Measurements from ENCODE around the gene RBFOX2.

Gene RBFOX2

GRCh38 chr22:35896111-35896705, 132.4 kb downstream of the RBFOX2 start:
- DNase-seq (ENCODE audit: low read depth): no peak

GRCh38 chr22:35894937-35895708, 133.5 kb downstream of the RBFOX2 start:
- DNase-seq (ENCODE audit: low read depth): peak; percentile 86

- DNase-seq (ENCODE audit: low read depth): no peak
These were observed 134.2 kb downstream of the RBFOX2 start for GRCh38 chr22:35894464-35894878.

GRCh38 chr22:35893698-35894097, 134.9 kb downstream of the RBFOX2 start:
- DNase-seq (ENCODE audit: low read depth): no peak

- peak; percentile 80 for DNase-seq (ENCODE audit: low read depth)
These were observed 136.4 kb downstream of the RBFOX2 start for GRCh38 chr22:35892192-35892591.

- no peak for DNase-seq (ENCODE audit: low read depth)
These were observed 137.2 kb downstream of the RBFOX2 start for GRCh38 chr22:35891442-35891841.

- no peak for DNase-seq (ENCODE audit: low read depth)
These were observed 139.6 kb downstream of the RBFOX2 start for GRCh38 chr22:35889071-35889470.

- no peak for DNase-seq (ENCODE audit: low read depth)
These were observed 140.3 kb downstream of the RBFOX2 start for GRCh38 chr22:35888181-35888870.

GRCh38 chr22:35887296-35887875, 141.2 kb downstream of the RBFOX2 start:
- peak; percentile 77 for DNase-seq (ENCODE audit: low read depth)

GRCh38 chr22:35886309-35886708, 142.3 kb downstream of the RBFOX2 start:
- DNase-seq (ENCODE audit: low read depth): peak; percentile 39

GRCh38 chr22:35884529-35884928, 144.1 kb downstream of the RBFOX2 start:
- DNase-seq (ENCODE audit: low read depth): no peak

- peak; percentile 72 for DNase-seq (ENCODE audit: low read depth)
These were observed 145.5 kb downstream of the RBFOX2 start for GRCh38 chr22:35883031-35883620.

GRCh38 chr22:35882211-35883030, 146.2 kb downstream of the RBFOX2 start:
- no peak for DNase-seq (ENCODE audit: low read depth)

- no peak for DNase-seq (ENCODE audit: low read depth)
These were observed 149.3 kb downstream of the RBFOX2 start for GRCh38 chr22:35879351-35879750.

- no peak for DNase-seq (ENCODE audit: low read depth)
These were observed 155.2 kb downstream of the RBFOX2 start for GRCh38 chr22:35873426-35873825.

- DNase-seq (ENCODE audit: low read depth): no peak
These were observed 156.2 kb downstream of the RBFOX2 start for GRCh38 chr22:35872451-35872850.

- DNase-seq (ENCODE audit: low read depth): no peak
These were observed 157.9 kb downstream of the RBFOX2 start for GRCh38 chr22:35870517-35871293.

GRCh38 chr22:35868938-35869337, 159.7 kb downstream of the RBFOX2 start:
- peak; percentile 17 for DNase-seq (ENCODE audit: low read depth)

- no peak for DNase-seq (ENCODE audit: low read depth)
These were observed 162.0 kb downstream of the RBFOX2 start for GRCh38 chr22:35866651-35867050.

GRCh38 chr22:35864545-35865165, 164.0 kb downstream of the RBFOX2 start:
- no peak for DNase-seq (ENCODE audit: low read depth)
